Liver (tissue), 3 donors: ENCODE measurements around the gene SLC22A3.

Experiments used
- ATF3 ChIP-seq: IDR thresholded peaks from 2 replicates; pipeline ENCODE4 v1.6.1; 2016; ENCODE audit warnings: antibody characterized with exemption
- CTCF ChIP-seq: fragments of 150-350 bp; IDR thresholded peaks from 2 replicates; pipeline ENCODE4 v1.5.1; 2017; ENCODE audit warnings: improper control_type of control experiment, low read depth, low read length; ENCODE audit not compliant: missing input control
- EGR1 ChIP-seq, 2 donors: IDR thresholded peaks; 2 replicates each; pipeline ENCODE4 v1.6.1; 2016 to 2018; ENCODE audit warnings: antibody characterized with exemption in 2 of 2, low read depth in 2 of 2
- GABPA ChIP-seq, 2 donors: IDR thresholded peaks in 1 of 2; conservative IDR thresholded peaks in 1 of 2; 2 replicates each; pipeline ENCODE4 v1.6.1; 2016; ENCODE audit warnings: antibody characterized with exemption in 2 of 2, mild to moderate bottlenecking in 1 of 2, moderate library complexity in 1 of 2
- NR2F2 ChIP-seq: IDR thresholded peaks from 2 replicates; pipeline ENCODE4 v1.6.1; 2016; ENCODE audit warnings: antibody characterized with exemption
- RAD21 ChIP-seq, 2 donors: IDR thresholded peaks; 2 replicates each; pipeline ENCODE4 v1.6.1; 2016; ENCODE audit warnings: antibody characterized with exemption in 2 of 2, mild to moderate bottlenecking in 2 of 2
- TAF1 ChIP-seq: conservative IDR thresholded peaks from 2 replicates; pipeline ENCODE4 v1.6.1; 2016; ENCODE audit warnings: antibody characterized with exemption, mild to moderate bottlenecking
- YY1 ChIP-seq: IDR thresholded peaks from 2 replicates; pipeline ENCODE4 v1.6.1; 2016; ENCODE audit warnings: antibody characterized with exemption, mild to moderate bottlenecking
- TF ChIP-seq, protein P1 (sequence below): IDR thresholded peaks from 2 replicates; pipeline ENCODE4 v1.6.1; 2016; ENCODE audit warnings: antibody characterized with exemption, mild to moderate bottlenecking
- TF ChIP-seq, protein P2 (sequence below): IDR thresholded peaks from 2 replicates; pipeline ENCODE4 v1.6.1; 2016; ENCODE audit warnings: antibody characterized with exemption
- donor health status: healthy.
- donor health status: healthy.

DNA sequence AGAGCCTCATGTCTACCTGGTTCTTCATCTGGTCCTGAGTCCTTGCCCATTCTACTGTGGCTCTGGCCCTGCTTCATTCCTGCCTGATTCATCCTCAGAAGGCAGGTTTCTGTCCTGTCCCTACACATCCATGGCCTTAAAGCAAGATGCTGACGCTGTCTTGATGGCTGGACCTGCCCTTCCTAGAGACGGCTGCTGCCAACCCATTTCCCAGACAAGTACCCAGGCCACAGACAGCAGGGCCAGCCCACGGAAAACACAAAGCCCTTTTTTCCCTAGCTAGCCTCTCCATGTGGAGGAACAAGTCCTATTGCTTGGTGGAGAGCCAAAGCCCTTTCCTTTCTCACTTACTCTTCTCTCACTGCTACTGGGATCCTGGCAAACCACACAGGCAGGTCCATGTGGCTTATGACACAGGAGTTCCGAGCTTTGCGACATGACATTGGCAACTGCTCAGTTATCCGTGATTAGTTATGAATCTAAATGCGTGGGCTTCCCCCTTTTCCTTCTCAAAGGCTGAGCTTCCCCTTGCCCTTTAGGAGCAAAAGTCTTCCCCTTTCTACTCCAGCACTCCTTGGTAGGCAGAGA lies 72.9 kb downstream of the SLC22A3 start:
- no peak for TF ChIP-seq CTCF
- TF ChIP-seq, protein P1, sequence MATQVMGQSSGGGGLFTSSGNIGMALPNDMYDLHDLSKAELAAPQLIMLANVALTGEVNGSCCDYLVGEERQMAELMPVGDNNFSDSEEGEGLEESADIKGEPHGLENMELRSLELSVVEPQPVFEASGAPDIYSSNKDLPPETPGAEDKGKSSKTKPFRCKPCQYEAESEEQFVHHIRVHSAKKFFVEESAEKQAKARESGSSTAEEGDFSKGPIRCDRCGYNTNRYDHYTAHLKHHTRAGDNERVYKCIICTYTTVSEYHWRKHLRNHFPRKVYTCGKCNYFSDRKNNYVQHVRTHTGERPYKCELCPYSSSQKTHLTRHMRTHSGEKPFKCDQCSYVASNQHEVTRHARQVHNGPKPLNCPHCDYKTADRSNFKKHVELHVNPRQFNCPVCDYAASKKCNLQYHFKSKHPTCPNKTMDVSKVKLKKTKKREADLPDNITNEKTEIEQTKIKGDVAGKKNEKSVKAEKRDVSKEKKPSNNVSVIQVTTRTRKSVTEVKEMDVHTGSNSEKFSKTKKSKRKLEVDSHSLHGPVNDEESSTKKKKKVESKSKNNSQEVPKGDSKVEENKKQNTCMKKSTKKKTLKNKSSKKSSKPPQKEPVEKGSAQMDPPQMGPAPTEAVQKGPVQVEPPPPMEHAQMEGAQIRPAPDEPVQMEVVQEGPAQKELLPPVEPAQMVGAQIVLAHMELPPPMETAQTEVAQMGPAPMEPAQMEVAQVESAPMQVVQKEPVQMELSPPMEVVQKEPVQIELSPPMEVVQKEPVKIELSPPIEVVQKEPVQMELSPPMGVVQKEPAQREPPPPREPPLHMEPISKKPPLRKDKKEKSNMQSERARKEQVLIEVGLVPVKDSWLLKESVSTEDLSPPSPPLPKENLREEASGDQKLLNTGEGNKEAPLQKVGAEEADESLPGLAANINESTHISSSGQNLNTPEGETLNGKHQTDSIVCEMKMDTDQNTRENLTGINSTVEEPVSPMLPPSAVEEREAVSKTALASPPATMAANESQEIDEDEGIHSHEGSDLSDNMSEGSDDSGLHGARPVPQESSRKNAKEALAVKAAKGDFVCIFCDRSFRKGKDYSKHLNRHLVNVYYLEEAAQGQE, result no peak
- no peak for TF ChIP-seq RAD21 (IDR thresholded peaks at IDR 0.05)
- no peak for TF ChIP-seq YY1
- TF ChIP-seq ATF3, result no peak
- TF ChIP-seq GABPA (IDR thresholded peaks at IDR 0.05 in 1 of 2, conservative IDR thresholded peaks at IDR 0.05 in 1 of 2), result no peak
- TF ChIP-seq, protein P2, sequence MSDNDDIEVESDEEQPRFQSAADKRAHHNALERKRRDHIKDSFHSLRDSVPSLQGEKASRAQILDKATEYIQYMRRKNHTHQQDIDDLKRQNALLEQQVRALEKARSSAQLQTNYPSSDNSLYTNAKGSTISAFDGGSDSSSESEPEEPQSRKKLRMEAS, result no peak
- TF ChIP-seq EGR1 (IDR thresholded peaks at IDR 0.05; ENCODE audit: low read depth in 2 of 2), result no peak
- TF ChIP-seq NR2F2, result no peak
- TF ChIP-seq TAF1, result no peak
